SK-N-SH (cell line): ENCODE results near the gene ABCD2.

Source experiments
- CHD2 ChIP-seq: fragments of 150-350 bp; IDR thresholded peaks from 2 replicates; pipeline ENCODE4 v1.6.1; 2018; ENCODE audit warnings: low read length; ENCODE audit not compliant: partially characterized antibody
- FOSL2 ChIP-seq: IDR thresholded peaks from 2 replicates; pipeline ENCODE4 v1.4.0; 2012; ENCODE audit warnings: low read depth, mild to moderate bottlenecking, moderate library complexity, borderline replicate concordance
- POLR2AphosphoS5 ChIP-seq: IDR thresholded peaks from 2 replicates; pipeline ENCODE4 v1.6.1; 2012; ENCODE audit warnings: low read depth, low read length
- SIN3A ChIP-seq: IDR thresholded peaks from 2 replicates; pipeline ENCODE4 v1.6.1; 2012; ENCODE audit warnings: low read depth, mild to moderate bottlenecking, low read length, moderate library complexity, borderline replicate concordance
- SMC3 ChIP-seq: IDR thresholded peaks from 2 replicates; pipeline ENCODE4 v1.6.1; 2012; ENCODE audit warnings: low read depth, low read length, improper control_type of control experiment
- TAF1 ChIP-seq: IDR thresholded peaks from 2 replicates; pipeline ENCODE4 v1.6.1; 2012; ENCODE audit warnings: low read depth, mild to moderate bottlenecking, low read length, moderate library complexity, borderline replicate concordance
- TF ChIP-seq, protein P1 (sequence below): fragments of 200-600 bp; sonication (generic); IDR thresholded peaks from 2 replicates; pipeline ENCODE4 v1.6.1; 2017; ENCODE audit warnings: antibody characterized with exemption, mild to moderate bottlenecking, moderate library complexity

DNA sequence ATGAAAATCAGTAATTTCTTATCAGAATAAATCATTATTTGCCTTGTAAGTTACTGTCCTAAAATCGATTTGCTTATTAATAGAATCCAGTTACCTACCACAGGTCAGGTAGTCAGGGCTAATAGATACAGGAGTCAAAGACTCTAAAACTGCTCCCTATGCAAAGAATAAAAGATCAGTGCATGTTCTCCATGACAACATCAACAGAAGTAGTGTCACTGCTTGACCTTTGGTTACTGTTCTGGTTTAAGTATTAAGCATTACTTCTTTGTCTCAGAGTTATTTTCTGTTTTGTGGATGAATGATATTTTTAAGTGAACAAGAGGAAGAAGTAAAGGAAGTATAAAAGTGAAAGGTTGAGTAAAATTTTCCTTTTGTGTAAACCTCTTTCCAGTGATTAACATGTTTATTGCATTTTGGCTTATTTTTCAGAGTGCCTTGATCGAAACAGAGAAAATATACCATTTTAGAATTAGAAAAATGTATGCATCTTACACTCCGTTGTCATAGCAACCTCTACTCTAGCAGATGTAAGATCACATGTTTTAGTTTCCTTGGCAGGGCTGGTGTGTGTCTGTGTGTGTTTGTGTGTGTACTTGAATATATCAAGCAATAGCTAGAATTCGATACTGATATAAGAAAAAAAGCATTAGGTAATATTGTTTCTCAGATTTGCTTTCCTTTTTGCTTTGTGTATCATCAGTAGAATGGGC, 44.7 kb downstream of the ABCD2 start:
- no peak for TF ChIP-seq POLR2AphosphoS5
- no peak for TF ChIP-seq SMC3
- TF ChIP-seq SIN3A: no peak
- no peak for TF ChIP-seq FOSL2
- TF ChIP-seq, protein P1, sequence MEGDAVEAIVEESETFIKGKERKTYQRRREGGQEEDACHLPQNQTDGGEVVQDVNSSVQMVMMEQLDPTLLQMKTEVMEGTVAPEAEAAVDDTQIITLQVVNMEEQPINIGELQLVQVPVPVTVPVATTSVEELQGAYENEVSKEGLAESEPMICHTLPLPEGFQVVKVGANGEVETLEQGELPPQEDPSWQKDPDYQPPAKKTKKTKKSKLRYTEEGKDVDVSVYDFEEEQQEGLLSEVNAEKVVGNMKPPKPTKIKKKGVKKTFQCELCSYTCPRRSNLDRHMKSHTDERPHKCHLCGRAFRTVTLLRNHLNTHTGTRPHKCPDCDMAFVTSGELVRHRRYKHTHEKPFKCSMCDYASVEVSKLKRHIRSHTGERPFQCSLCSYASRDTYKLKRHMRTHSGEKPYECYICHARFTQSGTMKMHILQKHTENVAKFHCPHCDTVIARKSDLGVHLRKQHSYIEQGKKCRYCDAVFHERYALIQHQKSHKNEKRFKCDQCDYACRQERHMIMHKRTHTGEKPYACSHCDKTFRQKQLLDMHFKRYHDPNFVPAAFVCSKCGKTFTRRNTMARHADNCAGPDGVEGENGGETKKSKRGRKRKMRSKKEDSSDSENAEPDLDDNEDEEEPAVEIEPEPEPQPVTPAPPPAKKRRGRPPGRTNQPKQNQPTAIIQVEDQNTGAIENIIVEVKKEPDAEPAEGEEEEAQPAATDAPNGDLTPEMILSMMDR: no peak
- no peak for TF ChIP-seq TAF1
- TF ChIP-seq CHD2: no peak
